Calu3 (cell line): ENCODE results near the gene ZBTB20. TPM values are rescaled to one million over a fixed set of nuclear protein-coding genes. Genes with fewer than 3 reads are reported as not detected.

Experiments used
- BruUV-seq: library from RNA; stranded (reverse); fragments of 400-500 nt; replicated peaks from 2 replicates; lab custom pipeline; 2021; lab: Mats Ljungman, UMichigan
- CTCF ChIA-PET: fragments of 300-600 bp; sonication (Branson Sonifier 250); formaldehyde crosslinking; loops from one replicate; lab custom pipeline; 2022; ENCODE audit warnings: antibody characterized with exemption; lab: Charles Lee
- DNase-seq: peaks from one replicate; pipeline ENCODE4 v3.0.0; 2022
- H3K27ac Mint-ChIP-seq: one replicate; pipeline ENCODE4 v1.8.0; 2022; ENCODE audit warnings: mixed read lengths; ENCODE audit not compliant: unreplicated experiment
- H3K27me3 Mint-ChIP-seq: one replicate; pipeline ENCODE4 v1.8.0; 2022; ENCODE audit warnings: mixed read lengths; ENCODE audit not compliant: unreplicated experiment
- H3K36me3 Mint-ChIP-seq: one replicate; pipeline ENCODE4 v1.8.0; 2022; ENCODE audit warnings: mild to moderate bottlenecking, moderate library complexity, mixed read lengths; ENCODE audit not compliant: insufficient read depth, unreplicated experiment
- H3K4me1 Mint-ChIP-seq: one replicate; pipeline ENCODE4 v1.8.0; 2022; ENCODE audit warnings: mild to moderate bottlenecking, low read depth, mixed read lengths; ENCODE audit not compliant: unreplicated experiment
- H3K4me3 Mint-ChIP-seq: one replicate; pipeline ENCODE4 v1.8.0; 2022; ENCODE audit warnings: mild to moderate bottlenecking, low read depth, moderate library complexity, mixed read lengths; ENCODE audit not compliant: unreplicated experiment
- H3K9me3 Mint-ChIP-seq: one replicate; pipeline ENCODE4 v1.8.0; 2022; ENCODE audit warnings: low read depth, mixed read lengths; ENCODE audit not compliant: unreplicated experiment
- intact Hi-C: fragments of 100-400 bp; cut with micrococcal nuclease; formaldehyde crosslinking; loops from one replicate; pipeline ENCODE4 v1.10.0; 2022; ENCODE audit not compliant: unreplicated experiment
- total RNA-seq: library from RNA; stranded (reverse); gene quantifications from 2 replicates; pipeline ENCODE4 v1.2.3, GENCODE V29; 2022
- TF ChIP-seq, protein P1 (sequence below): fragments of 200-600 bp; IDR thresholded peaks from one replicate; pipeline ENCODE4 v1.8.0; 2022; ENCODE audit warnings: antibody characterized with exemption; ENCODE audit not compliant: unreplicated experiment

The ZBTB20 gene
- total RNA-seq, 1 experiment from 2014 or later = 24.1 TPM

DNA sequence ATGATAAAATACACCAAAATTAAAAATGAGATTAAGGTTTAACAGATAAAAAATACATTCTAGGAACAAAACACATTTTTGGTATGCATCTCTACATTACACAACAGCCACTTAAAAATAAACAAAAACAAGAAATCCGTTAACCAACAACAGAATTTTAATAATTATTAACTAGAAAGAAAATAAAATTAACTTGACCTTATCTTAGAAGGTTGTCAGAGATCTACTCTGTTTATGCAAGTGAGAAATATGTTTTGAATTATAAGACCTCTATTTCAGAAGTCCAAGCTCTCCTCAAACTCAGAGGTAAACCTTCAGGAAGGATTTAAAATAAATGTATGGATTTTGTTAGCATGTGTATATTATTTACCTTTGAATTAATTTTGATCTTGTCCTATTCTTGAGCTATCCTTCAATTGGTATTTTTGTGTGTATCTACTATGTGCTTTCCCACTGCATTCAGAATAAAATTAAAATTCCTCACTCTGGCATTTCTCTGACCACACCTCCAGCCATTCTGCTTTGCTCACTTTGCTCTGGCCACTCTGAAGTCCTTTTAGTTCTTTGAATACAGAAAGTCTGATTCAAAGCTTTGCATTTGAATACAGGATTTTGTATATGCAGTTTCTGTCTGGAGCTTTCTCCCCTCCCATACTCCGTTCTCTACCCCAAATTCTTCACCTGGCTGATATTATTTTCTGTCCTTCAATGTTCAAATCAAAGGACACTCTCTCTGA is 352.0 kb downstream of the ZBTB20 start:
- intact Hi-C loops = no loop called here
- no peaks in the 10 kb centered on the region for H3K36me3 Mint-ChIP-seq
- BruUV-seq = no TSS peak

DNA sequence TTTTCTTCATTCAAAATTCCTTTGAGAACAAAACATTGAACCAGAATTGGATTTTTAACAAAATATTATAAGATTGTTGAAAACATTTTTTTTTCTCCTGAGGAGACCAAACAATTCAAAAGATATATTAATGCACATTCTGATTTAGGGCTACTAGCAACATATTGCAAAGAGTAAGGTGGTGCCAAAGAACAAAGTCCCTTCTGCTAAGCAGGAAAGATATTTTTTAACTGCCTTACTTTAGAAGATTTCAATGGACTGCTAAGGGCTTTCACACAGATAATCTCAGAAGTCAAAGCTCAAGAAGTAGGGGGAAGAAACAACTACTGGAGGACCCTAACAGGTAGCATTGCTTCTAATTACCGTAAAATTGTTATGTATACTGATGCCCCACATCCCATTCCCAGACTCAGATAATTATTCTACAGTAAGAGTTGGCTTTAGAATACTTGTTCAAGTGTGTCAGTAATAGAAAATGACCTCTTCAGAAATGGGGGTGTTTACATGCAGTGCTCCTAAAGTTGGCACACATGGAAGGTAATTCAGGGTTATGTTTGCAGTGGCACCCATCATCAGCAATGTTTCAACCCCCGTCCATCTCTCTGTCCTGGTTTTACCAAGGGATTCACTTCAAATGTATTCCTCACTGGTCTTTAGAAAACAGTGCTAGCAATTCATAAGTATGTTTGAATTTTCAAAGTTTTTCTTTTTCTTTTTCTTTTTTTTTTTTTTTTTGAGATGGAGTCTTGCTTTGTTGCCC is 354.7 kb downstream of the ZBTB20 start:
- CTCF ChIA-PET = no interaction called here
- intact Hi-C loops = no loop called here
- no peak overlapping the region for H3K4me3 Mint-ChIP-seq
- H3K9me3 Mint-ChIP-seq = peaks cover 4% of the 10 kb centered on the region
- TF ChIP-seq, protein P1, sequence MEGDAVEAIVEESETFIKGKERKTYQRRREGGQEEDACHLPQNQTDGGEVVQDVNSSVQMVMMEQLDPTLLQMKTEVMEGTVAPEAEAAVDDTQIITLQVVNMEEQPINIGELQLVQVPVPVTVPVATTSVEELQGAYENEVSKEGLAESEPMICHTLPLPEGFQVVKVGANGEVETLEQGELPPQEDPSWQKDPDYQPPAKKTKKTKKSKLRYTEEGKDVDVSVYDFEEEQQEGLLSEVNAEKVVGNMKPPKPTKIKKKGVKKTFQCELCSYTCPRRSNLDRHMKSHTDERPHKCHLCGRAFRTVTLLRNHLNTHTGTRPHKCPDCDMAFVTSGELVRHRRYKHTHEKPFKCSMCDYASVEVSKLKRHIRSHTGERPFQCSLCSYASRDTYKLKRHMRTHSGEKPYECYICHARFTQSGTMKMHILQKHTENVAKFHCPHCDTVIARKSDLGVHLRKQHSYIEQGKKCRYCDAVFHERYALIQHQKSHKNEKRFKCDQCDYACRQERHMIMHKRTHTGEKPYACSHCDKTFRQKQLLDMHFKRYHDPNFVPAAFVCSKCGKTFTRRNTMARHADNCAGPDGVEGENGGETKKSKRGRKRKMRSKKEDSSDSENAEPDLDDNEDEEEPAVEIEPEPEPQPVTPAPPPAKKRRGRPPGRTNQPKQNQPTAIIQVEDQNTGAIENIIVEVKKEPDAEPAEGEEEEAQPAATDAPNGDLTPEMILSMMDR = no peak
- H3K27me3 Mint-ChIP-seq = no peaks in the 10 kb centered on the region
- H3K27ac Mint-ChIP-seq = no peak overlapping the region
- DNase-seq = no peak
- no TSS peak for BruUV-seq
- no peaks in the 10 kb centered on the region for H3K36me3 Mint-ChIP-seq
- H3K4me1 Mint-ChIP-seq = peaks cover 10% of the 10 kb centered on the region

More for the DNA sequence above, 352.0 kb downstream of the ZBTB20 start:
- Mint-ChIP-seq H3K27me3 (no peaks in the 10 kb centered on the region), H3K4me3 (no peak overlapping the region), H3K27ac (no peak overlapping the region), H3K4me1 (peaks cover 10% of the 10 kb centered on the region), H3K9me3 (no peaks in the 10 kb centered on the region)
- no peak for DNase-seq
- TF ChIP-seq, protein P1 = no peak
- CTCF ChIA-PET = no interaction called here

DNA sequence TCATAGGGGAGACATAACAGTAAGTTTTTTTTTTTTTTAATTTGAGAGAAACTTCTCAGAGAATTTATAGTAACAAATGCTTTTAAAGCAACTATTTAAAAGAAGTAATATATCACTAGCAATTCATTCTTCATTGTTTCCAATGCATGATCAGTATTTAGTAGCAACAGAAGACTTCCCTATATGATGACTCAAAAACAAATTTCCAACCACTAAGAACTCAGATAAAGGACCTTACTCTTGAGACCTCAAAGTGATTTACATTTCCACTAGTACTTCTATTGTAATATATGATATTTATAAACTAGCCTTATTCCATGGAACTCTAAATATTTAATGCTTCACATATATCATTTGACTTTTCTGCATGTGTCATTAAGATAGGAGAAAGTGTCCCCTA is 356.3 kb downstream of the ZBTB20 start:
- no peak for DNase-seq
- H3K4me1 Mint-ChIP-seq = peaks cover 9% of the 10 kb centered on the region
- peaks cover 4% of the 10 kb centered on the region for H3K9me3 Mint-ChIP-seq
- no peak overlapping the region for H3K27ac Mint-ChIP-seq
- CTCF ChIA-PET = no interaction called here
- no TSS peak for BruUV-seq
- intact Hi-C loops = no loop called here
- TF ChIP-seq, protein P1 = no peak
- H3K27me3 Mint-ChIP-seq = no peaks in the 10 kb centered on the region
- H3K36me3 Mint-ChIP-seq = no peaks in the 10 kb centered on the region
- H3K4me3 Mint-ChIP-seq = no peak overlapping the region

DNA sequence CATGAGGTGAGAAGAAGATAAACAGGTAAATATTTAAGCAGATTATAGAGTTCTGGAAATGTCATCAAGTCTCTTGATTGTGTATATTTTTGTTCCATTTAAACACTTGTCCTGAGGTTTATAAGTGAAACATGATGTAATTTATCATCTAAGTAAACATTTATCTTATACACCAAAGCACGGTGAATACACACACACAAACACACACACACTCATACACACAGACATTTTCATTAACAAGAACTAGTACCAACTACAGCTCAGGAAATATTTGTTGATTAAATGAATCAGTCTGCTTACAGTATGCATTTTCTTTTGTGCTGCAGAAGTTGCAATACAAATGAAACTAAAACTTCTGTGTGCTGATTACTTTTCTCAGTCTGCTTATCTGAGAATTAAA is 357.3 kb downstream of the ZBTB20 start:
- no peak overlapping the region for H3K4me3 Mint-ChIP-seq
- BruUV-seq = no TSS peak
- H3K36me3 Mint-ChIP-seq = no peaks in the 10 kb centered on the region
- CTCF ChIA-PET = no interaction called here
- DNase-seq = no peak
- no peaks in the 10 kb centered on the region for H3K4me1 Mint-ChIP-seq
- peaks cover 4% of the 10 kb centered on the region for H3K9me3 Mint-ChIP-seq
- intact Hi-C loops = no loop called here
- TF ChIP-seq, protein P1 = no peak
- no peak overlapping the region for H3K27ac Mint-ChIP-seq
- no peaks in the 10 kb centered on the region for H3K27me3 Mint-ChIP-seq
